GM15510 (cell line): ENCODE results near the gene MTCL1.

Source experiments
- POLR2A ChIP-seq: IDR thresholded peaks from 3 replicates; pipeline ENCODE4 v1.6.1; 2011; ENCODE audit warnings: borderline replicate concordance; ENCODE audit not compliant: insufficient read length; ENCODE audit errors: extremely low read depth

Gene MTCL1

DNA sequence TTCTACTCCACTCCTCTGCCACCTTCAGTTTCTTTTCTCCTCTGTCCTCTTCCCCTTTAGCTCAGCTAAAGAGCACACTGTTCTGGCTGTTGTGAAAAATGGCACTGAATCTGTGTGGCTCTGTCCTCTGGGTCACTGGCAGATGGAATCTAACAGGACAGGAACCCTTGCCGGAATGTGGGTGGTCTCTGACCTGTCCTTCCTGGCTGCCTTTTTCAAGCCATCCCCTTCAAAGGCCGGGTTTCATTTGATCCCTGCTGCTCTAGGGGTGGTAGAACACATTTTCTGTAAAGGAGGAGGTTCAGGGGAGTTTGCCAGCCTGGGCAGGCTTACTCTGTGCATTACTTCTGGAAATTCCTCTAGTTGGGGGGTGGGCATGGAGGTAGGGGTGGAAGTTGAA lies 29.9 kb downstream of the MTCL1 start:
- TF ChIP-seq POLR2A, result no peak

DNA sequence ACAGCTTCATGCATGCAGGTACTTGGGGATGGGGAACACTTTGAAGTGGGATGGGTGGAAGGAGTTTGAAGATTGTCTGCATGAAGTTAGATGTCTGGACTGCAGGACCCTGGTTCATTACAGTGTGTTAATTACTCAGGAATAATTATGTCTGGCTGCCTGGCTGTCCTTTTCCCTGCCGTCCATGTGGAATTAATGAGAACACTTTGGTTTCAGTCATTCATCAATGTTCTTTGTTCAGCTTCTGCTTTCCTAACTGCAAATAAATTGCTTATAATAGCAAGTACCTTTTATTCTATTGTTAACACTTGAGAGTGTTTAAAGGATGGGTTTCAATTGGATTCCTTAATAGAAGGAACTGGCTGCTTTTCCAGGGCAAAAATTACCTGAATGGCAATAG lies 35.8 kb downstream of the MTCL1 start:
- TF ChIP-seq POLR2A, result no peak

DNA sequence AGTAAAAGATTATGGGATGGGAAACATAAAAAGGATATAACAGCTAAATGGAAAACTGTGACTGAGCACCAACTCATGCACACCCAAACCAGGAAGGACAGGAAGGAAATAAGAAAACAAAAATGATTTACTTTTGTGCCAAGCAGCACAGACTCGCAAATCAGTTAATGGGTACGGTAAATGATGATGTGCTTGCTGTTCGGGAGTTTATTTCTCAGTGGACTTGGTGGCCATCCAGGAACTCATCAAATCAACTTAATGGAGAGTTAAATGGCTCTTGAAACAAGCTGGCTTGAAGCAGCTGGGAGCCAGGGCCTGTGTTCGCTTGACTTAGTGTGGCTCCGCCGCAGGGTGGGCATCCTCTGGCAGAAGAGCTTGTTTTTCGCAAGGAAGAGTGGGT lies 36.2 kb downstream of the MTCL1 start:
- TF ChIP-seq POLR2A, result no peak

DNA sequence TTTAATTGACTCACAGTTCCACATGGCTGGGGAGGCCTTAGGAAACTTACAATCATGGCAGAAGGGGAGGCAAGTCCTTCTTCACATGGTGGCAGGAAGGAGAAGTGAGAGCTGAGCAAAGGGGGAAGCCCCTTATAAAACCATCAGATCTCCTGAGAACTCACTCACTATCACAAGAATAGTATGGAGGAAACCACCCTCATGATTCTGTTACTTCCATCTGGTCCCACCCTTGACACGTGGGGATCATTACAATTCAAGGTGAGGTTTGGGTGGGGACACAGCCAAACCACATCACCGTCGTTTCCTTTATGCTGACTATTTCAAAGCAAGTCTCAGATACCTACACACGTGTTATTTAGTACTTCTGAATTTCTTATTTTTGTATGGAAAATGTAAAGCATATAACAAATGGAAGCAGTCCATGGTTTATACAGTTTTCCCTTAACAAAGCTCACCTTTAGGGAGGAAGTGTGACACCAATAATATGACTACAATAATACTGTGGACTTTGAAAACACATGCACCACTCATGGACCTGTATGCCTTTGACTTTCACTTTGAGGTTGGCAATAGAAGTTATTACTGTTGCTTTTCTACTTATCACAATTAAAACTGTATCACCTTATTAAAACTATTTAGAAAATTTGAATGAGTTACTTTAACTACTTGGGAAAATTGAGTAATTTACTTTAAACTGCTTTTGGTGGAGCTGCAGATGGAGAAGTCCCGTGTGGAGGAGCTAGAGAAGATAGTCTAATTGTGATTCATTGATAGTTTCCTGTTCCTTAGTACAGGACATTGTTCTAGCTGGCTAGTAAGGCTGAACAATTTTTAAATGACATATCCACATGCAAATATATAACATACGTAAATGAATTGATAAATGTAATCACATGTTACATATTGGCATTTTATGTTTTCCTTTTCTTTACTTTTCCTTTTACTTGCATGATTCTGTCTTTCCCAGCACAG lies 37.3 kb downstream of the MTCL1 start:
- TF ChIP-seq POLR2A, result no peak

DNA sequence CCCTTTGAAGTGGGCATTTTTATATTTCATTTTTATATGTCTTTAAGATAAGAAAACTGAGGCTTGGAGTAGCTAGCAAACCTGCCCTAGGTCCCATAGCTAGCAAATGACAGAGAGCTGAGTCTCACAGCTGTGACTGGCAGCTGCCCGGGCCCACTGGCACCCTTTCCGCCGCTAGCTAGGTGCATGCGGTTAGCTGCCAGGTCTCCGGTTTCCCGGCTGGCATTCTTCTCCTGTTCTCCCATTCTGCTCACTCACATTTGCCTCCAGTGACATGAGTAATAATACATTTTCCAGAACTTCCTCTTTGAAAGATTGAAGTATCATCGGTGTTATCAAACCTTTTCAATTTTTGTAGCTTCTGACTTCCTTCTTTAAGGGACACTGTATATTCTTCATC lies 38.7 kb downstream of the MTCL1 start:
- no peak for TF ChIP-seq POLR2A

DNA sequence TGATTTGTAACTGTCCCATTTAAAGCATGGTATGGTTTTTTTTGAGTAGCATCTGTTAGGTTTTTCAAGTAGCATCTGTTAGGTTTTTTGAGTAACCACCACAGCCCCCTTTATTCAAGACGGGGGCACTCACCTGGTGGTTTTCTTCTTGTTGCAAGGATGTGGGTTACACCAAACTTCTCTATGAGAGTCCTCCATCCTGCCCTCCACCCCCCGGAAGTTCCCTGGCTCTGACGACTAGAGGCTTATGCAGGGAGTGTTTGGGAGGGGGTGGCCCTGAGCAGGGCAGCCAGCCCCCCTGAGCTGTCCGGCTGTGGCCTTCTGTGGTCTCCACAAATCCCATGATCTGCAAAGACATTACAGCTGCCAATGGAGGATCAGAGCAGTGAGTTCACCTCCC lies 39.3 kb downstream of the MTCL1 start:
- TF ChIP-seq POLR2A, result no peak

DNA sequence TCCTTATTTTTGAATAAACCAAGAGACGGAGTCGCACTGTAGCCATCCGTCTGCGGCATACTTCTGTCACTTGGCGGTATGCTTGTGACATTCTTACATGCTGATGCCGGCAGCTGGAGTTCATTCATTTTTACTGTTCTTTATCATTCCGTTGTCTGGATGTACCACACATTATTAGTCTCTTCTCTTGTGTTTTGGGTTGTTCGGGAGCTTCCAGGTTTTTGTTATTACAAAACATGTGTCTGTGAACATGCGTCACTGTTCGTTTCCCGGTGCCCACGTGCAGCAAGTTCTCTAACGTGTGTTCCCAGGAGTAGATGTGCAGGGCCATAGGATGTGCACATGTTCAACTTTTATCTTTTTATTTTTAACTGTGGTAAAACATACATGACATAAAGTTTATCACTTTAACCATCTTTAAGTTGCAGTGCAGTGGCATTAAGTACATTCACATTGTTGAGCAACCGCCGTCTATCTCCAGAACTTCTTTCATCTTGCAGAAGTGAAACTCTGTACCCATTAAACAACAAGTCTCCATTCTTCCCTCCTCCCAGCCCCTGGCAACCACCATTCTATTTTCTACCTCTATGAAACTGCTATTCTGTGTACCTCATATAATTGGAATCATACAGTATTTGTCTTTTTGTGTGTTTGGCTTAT lies 40.1 kb downstream of the MTCL1 start:
- no peak for TF ChIP-seq POLR2A

DNA sequence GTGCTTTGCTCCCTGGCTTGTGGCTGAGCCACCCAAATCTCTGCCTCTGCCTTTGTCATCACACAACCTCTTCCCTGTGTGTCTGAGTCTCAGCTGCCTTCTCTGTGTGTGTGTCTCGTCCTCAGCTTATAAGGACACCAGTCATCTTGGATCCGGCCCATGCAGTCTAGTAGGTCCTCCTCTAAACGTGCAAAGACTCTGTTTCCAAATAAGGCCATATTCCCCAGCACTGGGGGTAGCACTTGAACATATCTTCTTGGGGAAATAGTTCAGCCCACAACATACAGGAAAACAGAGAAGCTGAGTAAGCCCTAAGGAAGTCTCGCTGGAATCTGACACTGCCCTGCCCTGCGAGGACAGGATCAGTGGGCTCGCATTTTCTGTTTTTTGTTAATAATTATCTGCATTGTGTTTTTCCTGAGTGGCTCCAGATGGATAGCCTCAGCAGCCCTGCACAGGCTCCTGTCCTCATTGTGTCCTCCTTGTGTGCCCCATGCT lies 42.1 kb downstream of the MTCL1 start:
- no peak for TF ChIP-seq POLR2A

DNA sequence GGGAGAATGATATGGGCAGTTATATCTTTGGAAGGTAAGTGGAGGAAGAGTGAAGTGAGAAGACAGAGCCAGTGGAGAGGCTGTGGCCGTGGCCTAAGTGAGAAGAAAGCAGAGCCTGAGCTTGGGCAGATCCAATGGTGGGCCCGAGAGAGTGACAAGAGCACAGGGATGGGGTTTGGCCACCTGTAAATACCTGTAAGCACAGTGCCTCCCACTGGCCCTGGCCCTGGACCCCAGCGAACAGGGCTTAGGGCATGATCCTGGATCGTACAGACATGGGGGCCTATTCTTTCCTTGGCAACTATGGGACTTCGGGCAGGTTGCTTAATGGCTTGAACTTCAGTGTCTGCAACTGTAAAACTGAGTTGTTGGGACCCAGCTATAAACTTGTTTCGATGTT lies 44.1 kb downstream of the MTCL1 start:
- TF ChIP-seq POLR2A, result no peak

DNA sequence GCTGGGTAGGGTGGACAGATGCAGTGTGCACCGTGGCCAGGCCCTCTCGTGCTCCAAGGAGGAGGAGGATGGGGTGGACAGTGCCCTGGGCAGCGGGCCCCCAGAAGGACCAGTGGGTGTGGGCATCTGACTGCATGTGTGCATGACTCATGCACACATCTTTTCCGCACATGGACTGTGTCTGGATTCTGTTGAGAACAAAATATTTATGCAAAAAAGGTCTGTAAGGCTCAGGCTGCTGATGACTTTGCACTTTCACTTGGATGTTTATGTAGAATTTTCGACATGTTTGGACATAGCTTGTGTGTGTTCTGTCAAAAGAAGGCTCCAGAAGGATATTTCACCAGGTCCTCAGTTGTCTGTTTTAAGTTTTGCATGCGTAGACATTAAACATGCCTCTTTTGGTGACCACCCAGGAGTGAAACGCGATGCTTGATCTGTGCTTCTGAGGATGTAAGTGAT lies 45.6 kb downstream of the MTCL1 start:
- no peak for TF ChIP-seq POLR2A

DNA sequence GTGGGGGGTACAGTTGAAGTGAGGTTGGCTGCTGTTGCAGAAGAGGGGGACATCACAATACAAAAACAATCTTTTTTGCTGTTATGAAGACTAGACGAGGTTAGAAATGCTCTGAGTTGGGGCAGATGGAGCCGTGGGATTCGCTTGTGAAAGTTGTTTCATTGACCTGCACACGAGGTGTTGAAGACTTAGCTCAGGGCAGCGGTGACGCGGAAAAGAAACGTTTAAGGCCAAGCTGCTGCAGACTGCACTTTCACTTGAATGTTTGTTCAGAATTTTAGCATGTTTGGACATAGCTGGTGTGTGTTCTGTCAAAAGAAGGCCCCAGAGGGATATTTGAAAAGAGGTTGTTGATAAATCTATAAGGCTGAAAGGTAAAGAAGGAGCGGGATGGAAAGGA lies 46.3 kb downstream of the MTCL1 start:
- no peak for TF ChIP-seq POLR2A

DNA sequence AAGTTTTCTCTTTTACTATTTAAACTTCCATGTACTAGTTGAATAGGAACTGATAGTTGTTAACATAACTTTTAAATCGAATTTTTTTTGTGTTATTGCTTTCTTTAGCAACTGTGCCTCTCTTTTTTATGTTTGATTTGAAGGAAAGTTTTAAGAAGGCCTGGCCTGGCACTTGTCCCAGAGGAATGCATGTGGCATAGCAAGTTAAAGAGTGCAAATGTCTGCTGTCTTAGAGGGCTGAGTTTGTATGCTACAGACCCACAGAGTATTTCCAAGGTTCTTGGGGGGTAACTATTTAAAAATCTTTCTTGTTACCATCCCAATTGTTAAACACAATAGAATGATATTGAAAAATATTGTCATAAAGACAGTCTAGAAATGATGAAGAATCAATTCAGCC lies 47.0 kb downstream of the MTCL1 start:
- TF ChIP-seq POLR2A, result no peak

DNA sequence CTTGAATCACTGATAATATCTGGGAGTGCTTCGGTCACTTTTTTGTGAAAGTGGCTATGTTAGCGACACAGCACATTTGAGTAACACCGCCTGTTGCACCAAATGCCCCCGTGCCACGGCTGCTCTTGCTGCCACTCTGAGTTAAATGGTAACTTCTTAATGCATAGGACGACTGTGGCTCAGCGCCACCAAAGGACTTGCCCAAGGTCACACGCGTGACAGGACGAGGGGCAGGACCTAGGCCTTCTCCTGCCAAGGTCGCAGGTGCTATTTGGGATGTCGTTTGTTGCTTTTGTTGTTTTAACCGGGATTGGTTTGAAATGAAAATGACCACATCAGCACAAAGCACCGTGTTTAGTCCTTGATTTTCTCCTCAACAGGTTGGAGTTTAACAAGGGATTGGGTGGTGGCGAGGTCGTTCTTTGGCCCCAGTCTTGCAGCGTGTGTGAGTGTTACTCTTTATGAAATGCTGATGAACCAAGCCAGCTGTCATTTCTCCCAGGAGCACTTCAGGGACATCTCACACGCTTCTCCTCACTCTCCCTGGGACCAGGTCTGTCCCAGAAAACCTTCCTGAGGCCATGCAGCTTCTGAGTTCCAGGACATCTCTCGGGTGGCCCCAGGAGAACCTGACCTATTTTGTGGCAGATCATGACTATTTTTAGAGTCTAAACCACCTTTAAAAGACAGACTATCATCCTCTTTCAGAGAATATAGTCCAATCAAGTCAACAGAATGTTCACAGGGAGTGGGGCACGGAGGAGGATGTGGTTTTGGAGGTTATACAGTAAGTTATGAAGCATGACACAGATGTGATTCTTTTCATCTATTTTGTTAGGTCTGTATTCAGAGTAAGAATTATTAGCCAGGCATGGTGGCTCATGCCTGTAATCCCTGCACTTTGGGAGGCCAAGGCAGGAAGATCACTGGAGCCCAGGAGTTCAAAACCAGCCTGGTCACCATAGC lies 49.9 kb downstream of the MTCL1 start:
- no peak for TF ChIP-seq POLR2A

DNA sequence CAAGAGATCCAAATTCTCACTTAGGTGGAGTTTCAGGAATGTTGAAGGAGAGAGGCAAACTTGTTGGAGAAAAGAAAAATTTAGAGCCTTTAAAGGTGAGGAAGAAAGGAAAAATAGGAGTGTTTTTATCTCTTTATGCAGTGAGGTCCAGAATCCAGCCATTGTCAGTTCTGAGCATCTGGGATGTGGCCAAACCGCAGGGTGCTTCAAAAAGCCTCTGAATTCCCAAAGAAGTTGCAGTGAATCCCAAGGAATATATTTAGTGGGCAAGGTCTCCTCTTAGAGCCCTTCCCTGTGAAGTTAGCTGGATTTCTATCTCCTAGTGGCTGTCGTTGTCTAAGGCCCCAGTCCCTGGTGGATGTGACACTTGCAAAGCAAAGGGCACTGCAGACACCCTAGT lies 51.2 kb downstream of the MTCL1 start:
- no peak for TF ChIP-seq POLR2A
